HCT116 (cell line): ENCODE measurements around the gene GPRIN1. TPM values are rescaled to one million over a fixed set of nuclear protein-coding genes. Genes with fewer than 3 reads are reported as not detected.
A peak's percentile ranks its signal among the peaks of the same experiment; 100 is the strongest.

Experiments used
- ATAC-seq: fragments of 200-7000 bp; cut with Tn5 transposase; 2 replicates; pipeline ENCODE4 v1.9.1; 2020; ENCODE audit warnings: mild to moderate bottlenecking, moderate library complexity
- BruUV-seq: library from RNA; stranded (reverse); fragments of 400-500 nt; replicated peaks from 2 replicates; lab custom pipeline; 2021; lab: Mats Ljungman, UMichigan
- CTCF ChIA-PET: fragments of 300-600 bp; sonication (Branson Sonifier 250); formaldehyde crosslinking; loops from one replicate; lab custom pipeline; 2021; ENCODE audit warnings: antibody characterized with exemption; lab: Charles Lee
- POLR2A ChIA-PET: fragments of 300-600, 350-600 bp; sonication (Branson Sonifier 250); formaldehyde crosslinking; loops from one replicate; lab custom pipeline; 2021; ENCODE audit warnings: antibody characterized with exemption; lab: Charles Lee
- RAD21 ChIA-PET, 2 experiments: fragments of 300-600 bp; sonication (Branson Sonifier 250); formaldehyde crosslinking; loops; one replicate each; lab custom pipeline; 2023; ENCODE audit warnings: low total read pairs in 2 of 2; ENCODE audit not compliant: uncharacterized antibody in 2 of 2, unreplicated experiment in 2 of 2, low non-redundant PET in 1 of 2; lab: Charles Lee
- DNase-seq: peaks from one replicate; pipeline ENCODE4 v3.0.0-alpha.2; 2010; ENCODE audit warnings: low read depth, low spot score
- H2AFZ ChIP-seq: fragments of 200-600 bp; shearing (Covaris generic), sonication (generic); 2 replicates; pipeline ENCODE4 v1.6.1; 2017; ENCODE audit warnings: low read depth, mixed run types, mixed read lengths, antibody characterized with exemption, low read length; ENCODE audit not compliant: poor library complexity, severe bottlenecking
- H3K27ac ChIP-seq: 2 replicates; pipeline ENCODE4 v1.5.1; 2012; ENCODE audit warnings: low read depth, low read length
- H3K27me3 ChIP-seq: fragments of 200-600 bp; sonication (generic); 2 replicates; pipeline ENCODE4 v1.6.1; 2016; ENCODE audit warnings: mixed run types, low read length, mixed read lengths; ENCODE audit not compliant: insufficient read depth
- H3K36me3 ChIP-seq, 2 experiments: fragments of 200-500 bp in 1 of 2; fragments of 200-600 bp in 1 of 2; sonication (Bioruptor generic) in 1 of 2; sonication (generic) in 1 of 2; 2 replicates each; pipeline versions ENCODE4 v1.5.1 to v1.6.1; 2014 to 2016; ENCODE audit warnings: low read length in 2 of 2, inconsistent platforms in 1 of 2, mixed read lengths in 1 of 2, mixed run types in 1 of 2; ENCODE audit not compliant: insufficient read depth in 2 of 2, control insufficient read depth in 1 of 2
- H3K4me1 ChIP-seq, 2 experiments: fragments of 200-600 bp in 1 of 2; sonication (generic) in 1 of 2; 2 replicates each; pipeline versions ENCODE4 v1.5.1 to v1.6.1; 2012 to 2017; ENCODE audit warnings: low read length in 2 of 2, inconsistent platforms in 1 of 2, mild to moderate bottlenecking in 1 of 2, mixed read lengths in 1 of 2, mixed run types in 1 of 2, moderate library complexity in 1 of 2; ENCODE audit not compliant: insufficient read depth in 2 of 2, control insufficient read depth in 1 of 2
- H3K4me2 ChIP-seq: fragments of 200-600 bp; sonication (generic); 2 replicates; pipeline ENCODE4 v1.6.1; 2017; ENCODE audit warnings: mixed run types, low read length, mixed read lengths
- H3K4me3 ChIP-seq, 2 experiments: fragments of 200-600 bp in 1 of 2; sonication (generic) in 1 of 2; replicated peaks in 1 of 2; 2 replicates each; pipeline ENCODE4 v1.5.1; 2011 to 2016; ENCODE audit warnings: low read length in 2 of 2, control low read depth in 1 of 2, low read depth in 1 of 2, mild to moderate bottlenecking in 1 of 2, mixed read lengths in 1 of 2, mixed run types in 1 of 2
- H3K79me2 ChIP-seq: fragments of 200-600 bp; sonication (generic); 2 replicates; pipeline ENCODE4 v1.6.1; 2017; ENCODE audit warnings: mild to moderate bottlenecking, mixed run types, low read length, moderate library complexity, mixed read lengths; ENCODE audit not compliant: insufficient read depth
- H3K9ac ChIP-seq: fragments of 200-600 bp; sonication (generic); 2 replicates; pipeline ENCODE4 v1.6.1; 2016; ENCODE audit warnings: low read length, mixed read lengths
- H3K9me2 ChIP-seq: fragments of 200-600 bp; sonication (generic), shearing (Covaris generic); 2 replicates; pipeline ENCODE4 v1.6.1; 2017; ENCODE audit warnings: mixed run types, mild to moderate bottlenecking, moderate library complexity; ENCODE audit not compliant: insufficient read depth
- H3K9me3 ChIP-seq, 2 experiments: fragments of 200-500 bp in 1 of 2; fragments of 200-600 bp in 1 of 2; sonication (Bioruptor generic) in 1 of 2; sonication (generic) in 1 of 2; 2 replicates each; pipeline ENCODE4 v1.6.1; 2014 to 2017; ENCODE audit warnings: low read length in 2 of 2, mixed read lengths in 2 of 2, inconsistent platforms in 1 of 2, low read depth in 1 of 2, mild to moderate bottlenecking in 1 of 2, mixed run types in 1 of 2, moderate library complexity in 1 of 2; ENCODE audit not compliant: control insufficient read depth in 1 of 2, insufficient read depth in 1 of 2
- H4K20me1 ChIP-seq: fragments of 200-600 bp; sonication (generic), shearing (Covaris generic); 2 replicates; pipeline ENCODE4 v1.6.1; 2017; ENCODE audit warnings: mixed run types, mild to moderate bottlenecking, moderate library complexity; ENCODE audit not compliant: insufficient read depth
- CEBPB ChIP-seq: IDR thresholded peaks from 2 replicates; pipeline ENCODE4 v1.6.1; 2012; ENCODE audit warnings: low read depth
- ELF1 ChIP-seq: IDR thresholded peaks from 2 replicates; pipeline ENCODE4 v1.6.1; 2012; ENCODE audit warnings: low read depth, borderline replicate concordance
- FOSL1 ChIP-seq: IDR thresholded peaks from 2 replicates; pipeline ENCODE4 v1.6.1; 2012; ENCODE audit warnings: low read depth
- JUND ChIP-seq: IDR thresholded peaks from 2 replicates; pipeline ENCODE4 v1.6.1; 2012
- POLR2A ChIP-seq: IDR thresholded peaks from 2 replicates; pipeline ENCODE4 v1.7.0; 2011; ENCODE audit warnings: borderline replicate concordance; ENCODE audit not compliant: insufficient read depth, insufficient read length; ENCODE audit errors: extremely low read depth
- RAD21 ChIP-seq: IDR thresholded peaks from 2 replicates; pipeline ENCODE4 v1.6.1; 2012; ENCODE audit warnings: low read depth, mild to moderate bottlenecking
- SIN3A ChIP-seq: IDR thresholded peaks from 2 replicates; pipeline ENCODE4 v1.6.1; 2012; ENCODE audit warnings: low read depth
- SP1 ChIP-seq: IDR thresholded peaks from 2 replicates; pipeline ENCODE4 v1.6.1; 2012; ENCODE audit warnings: low read depth
- YY1 ChIP-seq: IDR thresholded peaks from 2 replicates; pipeline ENCODE4 v1.6.1; 2011; ENCODE audit warnings: low read length, low read depth, moderate library complexity, mild to moderate bottlenecking; ENCODE audit not compliant: insufficient replicate concordance; ENCODE audit errors: extremely low read depth
- ZNF274 ChIP-seq: fragments of 200-500 bp; sonication (Bioruptor generic); IDR thresholded peaks from 2 replicates; pipeline ENCODE4 v1.6.1; 2014; ENCODE audit warnings: mild to moderate bottlenecking, low read depth, low read length, inconsistent platforms
- intact Hi-C: fragments of 100-400 bp; cut with micrococcal nuclease; formaldehyde crosslinking; loops from 2 replicates; pipeline ENCODE4 v1.10.0; 2022
- total RNA-seq: library from RNA; stranded (reverse); gene quantifications from one replicate; pipeline ENCODE4 v1.2.1, GENCODE V29; 2021; ENCODE audit not compliant: unreplicated experiment
- TF ChIP-seq, protein P1 (sequence below): IDR thresholded peaks from 2 replicates; pipeline ENCODE4 v1.6.1; 2012
- TF ChIP-seq, protein P2 (sequence below): IDR thresholded peaks from 2 replicates; pipeline ENCODE4 v1.6.1; 2011; ENCODE audit warnings: mild to moderate bottlenecking, low read length, moderate library complexity; ENCODE audit not compliant: insufficient replicate concordance; ENCODE audit errors: extremely low read depth

GPRIN1 gene
- total RNA-seq, 1 experiment from 2014 or later: 14.2 TPM

DNA sequence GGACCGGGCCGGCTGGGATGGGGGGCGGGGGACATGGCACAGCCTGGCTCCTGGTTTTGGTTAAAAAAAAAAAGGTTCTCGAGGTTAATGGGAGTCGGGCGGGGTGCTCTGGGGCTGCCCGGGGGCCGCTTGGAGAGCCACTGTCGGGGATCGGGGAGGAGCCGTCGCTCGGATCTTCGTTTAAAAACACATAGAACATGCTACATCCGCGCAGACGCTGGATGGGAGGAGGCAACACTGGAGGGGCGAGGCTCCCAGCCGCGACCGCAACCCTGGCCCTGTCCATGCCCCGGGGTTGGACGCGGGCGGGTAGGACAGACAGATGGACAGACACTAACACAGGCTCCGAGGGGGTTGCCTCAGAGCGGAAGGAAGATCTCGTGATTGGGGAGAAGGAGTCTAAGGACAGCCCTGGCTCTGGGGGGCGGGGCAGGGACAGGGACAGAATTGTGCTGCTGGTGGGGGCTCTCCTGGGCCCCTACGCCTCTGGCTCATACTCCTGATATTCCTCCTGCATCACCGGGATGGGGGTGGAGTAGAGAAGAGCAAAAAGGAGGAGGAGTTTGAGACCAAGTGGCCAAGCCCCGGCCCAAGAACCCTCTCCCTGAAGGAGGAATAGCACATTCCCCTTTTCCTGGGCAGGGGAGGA lies 10.5 kb upstream of the GPRIN1 start:
- no TSS peak for BruUV-seq
- Histone ChIP-seq H3K27ac (no peak overlapping the region), H3K4me2 (no peak overlapping the region), H3K4me3 (no peak overlapping the region), H3K9me3 (no peaks in the 10 kb centered on the region), H4K20me1 (no peaks in the 10 kb centered on the region), H3K79me2 (no peaks in the 10 kb centered on the region), H3K9me2 (no peaks in the 10 kb centered on the region), H3K4me1 (peaks cover 5 to 16% of the 10 kb centered on the region in 2 experiments; a peak in 3 of 4 replicates), H3K9ac (no peak overlapping the region), H3K36me3 (no peaks in the 10 kb centered on the region), H2AFZ (no peak overlapping the region), H3K27me3 (no peaks in the 10 kb centered on the region)
- RAD21 ChIA-PET: no interaction called here
- intact Hi-C loops: no loop called here
- POLR2A ChIA-PET: no interaction called here
- ATAC-seq (no peak), DNase-seq (no peak)
- CTCF ChIA-PET: no interaction called here
- TF ChIP-seq CEBPB (no peak), YY1 (no peak), FOSL1 (no peak), ZNF274 (no peak), POLR2A (no peak), SP1 (no peak), SIN3A (no peak), JUND (no peak)

DNA sequence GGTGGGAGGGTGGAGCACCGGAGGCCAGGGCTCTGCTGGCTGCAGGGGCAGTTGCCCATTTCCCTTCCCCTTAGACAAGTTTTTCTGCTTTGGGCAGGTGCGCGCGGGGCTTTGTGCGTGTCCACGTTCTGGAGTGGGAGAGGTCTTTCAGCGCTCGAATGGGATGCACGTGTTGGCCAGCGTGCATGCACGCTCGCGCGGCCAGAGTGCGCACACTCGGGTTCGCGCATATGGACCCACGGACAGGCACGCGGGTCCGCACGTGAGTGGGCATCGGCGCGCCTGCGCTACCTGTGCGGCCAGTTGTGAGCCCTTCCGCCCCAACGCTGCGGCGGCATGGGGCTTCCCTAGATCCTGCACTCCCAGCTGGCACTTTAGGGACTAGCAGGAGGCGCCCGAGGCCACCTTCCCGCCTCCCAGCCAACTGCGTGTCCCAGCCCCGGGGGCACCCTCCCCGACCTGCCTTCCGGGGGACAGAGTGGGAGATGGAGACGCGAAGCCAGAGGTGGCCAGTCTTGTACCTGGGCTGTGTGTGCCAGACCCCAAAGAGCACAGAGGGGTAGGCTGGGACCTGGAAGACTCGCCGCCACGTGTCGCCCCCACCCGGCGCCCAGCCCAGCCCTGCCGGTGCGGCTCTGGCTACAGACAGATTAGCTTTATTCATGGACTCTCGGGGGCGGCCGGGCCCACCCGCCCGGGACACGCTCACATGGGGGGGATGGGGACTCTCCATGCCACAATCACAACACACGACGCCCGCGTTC lies 9.8 kb upstream of the GPRIN1 start:
- ChIA-PET POLR2A (no interaction called here), RAD21 (no interaction called here), CTCF (no interaction called here)
- Histone ChIP-seq H3K4me2 (peak overlapping the region; percentile 71), H3K4me1 (peaks cover 9 to 23% of the 10 kb centered on the region in 2 experiments), H3K9me3 (no peaks in the 10 kb centered on the region), H3K36me3 (no peaks in the 10 kb centered on the region), H3K4me3 (no peak overlapping the region), H3K27me3 (no peaks in the 10 kb centered on the region), H3K79me2 (no peaks in the 10 kb centered on the region), H3K9ac (no peak overlapping the region), H3K27ac (no peak overlapping the region)
- BruUV-seq: no TSS peak
- ATAC-seq: no peak
- intact Hi-C loops: loop anchor here (1.0 kb wide), 2 partner anchors 45 to 203 kb away; partner anchors contain the start of gene CLTB
- DNase-seq: no peak
- TF ChIP-seq ELF1 (no peak), RAD21 (no peak), JUND (no peak)
- TF ChIP-seq, protein P1, sequence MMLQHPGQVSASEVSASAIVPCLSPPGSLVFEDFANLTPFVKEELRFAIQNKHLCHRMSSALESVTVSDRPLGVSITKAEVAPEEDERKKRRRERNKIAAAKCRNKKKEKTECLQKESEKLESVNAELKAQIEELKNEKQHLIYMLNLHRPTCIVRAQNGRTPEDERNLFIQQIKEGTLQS: no peak
- TF ChIP-seq, protein P2, sequence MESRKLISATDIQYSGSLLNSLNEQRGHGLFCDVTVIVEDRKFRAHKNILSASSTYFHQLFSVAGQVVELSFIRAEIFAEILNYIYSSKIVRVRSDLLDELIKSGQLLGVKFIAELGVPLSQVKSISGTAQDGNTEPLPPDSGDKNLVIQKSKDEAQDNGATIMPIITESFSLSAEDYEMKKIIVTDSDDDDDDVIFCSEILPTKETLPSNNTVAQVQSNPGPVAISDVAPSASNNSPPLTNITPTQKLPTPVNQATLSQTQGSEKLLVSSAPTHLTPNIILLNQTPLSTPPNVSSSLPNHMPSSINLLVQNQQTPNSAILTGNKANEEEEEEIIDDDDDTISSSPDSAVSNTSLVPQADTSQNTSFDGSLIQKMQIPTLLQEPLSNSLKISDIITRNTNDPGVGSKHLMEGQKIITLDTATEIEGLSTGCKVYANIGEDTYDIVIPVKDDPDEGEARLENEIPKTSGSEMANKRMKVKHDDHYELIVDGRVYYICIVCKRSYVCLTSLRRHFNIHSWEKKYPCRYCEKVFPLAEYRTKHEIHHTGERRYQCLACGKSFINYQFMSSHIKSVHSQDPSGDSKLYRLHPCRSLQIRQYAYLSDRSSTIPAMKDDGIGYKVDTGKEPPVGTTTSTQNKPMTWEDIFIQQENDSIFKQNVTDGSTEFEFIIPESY: no peak
- TF ChIP-seq, all 23 proteins: peak for 0
- Histone ChIP-seq H4K20me1 (no peaks in the 10 kb centered on the region), H2AFZ (peak overlapping the region; percentile 74), H3K9me2 (no peaks in the 10 kb centered on the region)
